DOHH2 (cell line): ENCODE results near the gene ZMIZ1.

Experiments
- CTCF ChIP-seq: fragments of 200-600 bp; sonication (generic); IDR thresholded peaks from one replicate; pipeline ENCODE4 v1.5.1; 2014; ENCODE audit warnings: antibody characterized with exemption, mild to moderate bottlenecking, low read depth, low read length; ENCODE audit not compliant: poor library complexity, severe bottlenecking
- EZH2phosphoT487 ChIP-seq: fragments of 200-600 bp; sonication (generic); IDR thresholded peaks from 2 replicates; pipeline ENCODE4 v1.6.1; 2017; ENCODE audit warnings: borderline replicate concordance, mild to moderate bottlenecking, antibody characterized with exemption, low read length, moderate library complexity, mixed read lengths

- TF ChIP-seq CTCF: no peak
- no peak for TF ChIP-seq EZH2phosphoT487
Measured at GRCh38 chr10:79221110-79222051, 152.6 kb downstream of the ZMIZ1 start.
